ENCODE results near the gene NT5DC1. TPM values are rescaled to one million over a fixed set of nuclear protein-coding genes. Genes with fewer than 3 reads are reported as not detected.

The NT5DC1 gene
- total RNA-seq, 1 experiment from 2014 or later: 63.7 TPM

- CTCF ChIA-PET: no interaction called here
- no peaks in the 10 kb centered on the region for H3K9me3 ChIP-seq (ENCODE audit: control insufficient read depth in 1 of 2, insufficient read depth in 1 of 2, low read depth in 1 of 2, low read length in 2 of 2)
- DNase-seq (ENCODE audit: low read depth, low spot score) (no peak), ATAC-seq (no peak)
- intact Hi-C loops (cut with micrococcal nuclease): no loop called here
- RAD21 ChIA-PET (ENCODE audit: low non-redundant PET in 1 of 2, low total read pairs in 2 of 2, uncharacterized antibody in 2 of 2, unreplicated experiment in 2 of 2): no interaction called here
- TF ChIP-seq YY1 (IDR thresholded peaks at IDR 0.05; ENCODE audit: extremely low read depth, insufficient replicate concordance, low read depth, low read length) (no peak), CBX3 (IDR thresholded peaks at IDR 0.05; ENCODE audit: low read depth) (no peak), REST (IDR thresholded peaks at IDR 0.05; ENCODE audit: low read depth) (no peak), POLR2A (IDR thresholded peaks at IDR 0.05; ENCODE audit: borderline replicate concordance, extremely low read depth, insufficient read depth, insufficient read length) (no peak), SP1 (IDR thresholded peaks at IDR 0.05; ENCODE audit: low read depth) (no peak), ZNF274 (IDR thresholded peaks at IDR 0.05; ENCODE audit: low read depth, low read length) (no peak), EZH2 (IDR thresholded peaks at IDR 0.05) (no peak), JUND (IDR thresholded peaks at IDR 0.05) (no peak), TCF7L2 (IDR thresholded peaks at IDR 0.05; ENCODE audit: borderline replicate concordance, extremely low read depth, insufficient read depth, insufficient read length) (no peak), ATF3 (IDR thresholded peaks at IDR 0.05) (no peak), CEBPB (IDR thresholded peaks at IDR 0.05; ENCODE audit: low read depth) (no peak), ZBTB33 (IDR thresholded peaks at IDR 0.05; ENCODE audit: extremely low read depth, insufficient replicate concordance, low read length) (no peak), CTCF (IDR thresholded peaks at IDR 0.05 in 2 of 3, conservative IDR thresholded peaks at IDR 0.05 in 1 of 3; ENCODE audit: borderline replicate concordance in 1 of 3, insufficient read depth in 1 of 3, low read depth in 2 of 3, low read length in 2 of 3) (no peak), ELF1 (IDR thresholded peaks at IDR 0.05; ENCODE audit: borderline replicate concordance, low read depth) (no peak), FOSL1 (IDR thresholded peaks at IDR 0.05; ENCODE audit: low read depth) (no peak), MAX (IDR thresholded peaks at IDR 0.05) (no peak), ZFX (IDR thresholded peaks at IDR 0.05) (no peak), RAD21 (IDR thresholded peaks at IDR 0.05; ENCODE audit: low read depth) (no peak), SIN3A (IDR thresholded peaks at IDR 0.05; ENCODE audit: low read depth) (no peak)
- no peak overlapping the region for H3K4me2 ChIP-seq (ENCODE audit: low read length)
- peaks cover 2 to 12% of the 10 kb centered on the region in 2 experiments; a peak in 2 of 4 replicates for H3K36me3 ChIP-seq (ENCODE audit: control insufficient read depth in 1 of 2, insufficient read depth in 2 of 2, low read length in 2 of 2)
- H3K79me2 ChIP-seq (ENCODE audit: insufficient read depth, low read length): peaks cover 45% of the 10 kb centered on the region
- no peaks in the 10 kb centered on the region for H3K9me2 ChIP-seq (ENCODE audit: insufficient read depth)
- peaks cover 6 to 17% of the 10 kb centered on the region in 2 experiments for H3K4me1 ChIP-seq (ENCODE audit: control insufficient read depth in 1 of 2, insufficient read depth in 2 of 2, low read length in 2 of 2)
- no peaks in the 10 kb centered on the region for H3K27me3 ChIP-seq (ENCODE audit: insufficient read depth, low read length)
- H2AFZ ChIP-seq (ENCODE audit: low read depth, low read length, poor library complexity, severe bottlenecking): no peak overlapping the region
- no peaks in the 10 kb centered on the region for H4K20me1 ChIP-seq (ENCODE audit: insufficient read depth)
- no peak overlapping the region for H3K4me3 ChIP-seq (replicated peaks in 1 of 2; ENCODE audit: low read depth in 1 of 2, low read length in 2 of 2)
- H3K27ac ChIP-seq (ENCODE audit: low read depth, low read length): no peak overlapping the region
- no TSS peak for BruUV-seq (replicated peaks)
- POLR2A ChIA-PET: no interaction called here
- H3K9ac ChIP-seq (ENCODE audit: low read length): no peak overlapping the region
These were observed 176.5 kb downstream of the NT5DC1 start for GRCh38 chr6:116277124-116277523.
